NCI-H774 (cell line): ENCODE data around the gene RNGTT.
"Not testable (repeated sequence)": the region's sequence is repeated elsewhere in the genome, so short reads cannot be mapped to it uniquely, and the experiment has no call there.

Experiments used
- DNase-seq: peaks from one replicate; lab custom pipeline; 2025; lab: John Stamatoyannopoulos, UW

The RNGTT gene

GRCh38 chr6:88722686-88723085, 240.7 kb downstream of the RNGTT start:
- no peak for DNase-seq

DNA sequence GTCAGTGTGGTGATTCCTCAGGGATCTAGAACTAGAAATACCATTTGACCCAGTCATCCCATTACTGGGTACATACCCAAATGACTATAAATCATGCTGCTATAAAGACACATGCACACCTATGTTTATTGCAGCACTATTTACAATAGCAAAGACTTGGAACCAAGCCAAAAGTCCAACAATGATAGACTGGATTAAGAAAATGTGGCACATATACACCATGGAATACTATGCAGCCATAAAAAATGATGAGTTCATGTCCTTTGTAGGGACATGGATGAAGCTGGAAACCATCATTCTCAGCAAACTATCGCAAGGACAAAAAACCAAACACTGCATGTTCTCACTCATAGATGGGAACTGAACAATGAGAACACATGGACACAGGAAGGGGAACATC, 247.0 kb downstream of the RNGTT start:
- not testable (repeated sequence) for DNase-seq

DNA sequence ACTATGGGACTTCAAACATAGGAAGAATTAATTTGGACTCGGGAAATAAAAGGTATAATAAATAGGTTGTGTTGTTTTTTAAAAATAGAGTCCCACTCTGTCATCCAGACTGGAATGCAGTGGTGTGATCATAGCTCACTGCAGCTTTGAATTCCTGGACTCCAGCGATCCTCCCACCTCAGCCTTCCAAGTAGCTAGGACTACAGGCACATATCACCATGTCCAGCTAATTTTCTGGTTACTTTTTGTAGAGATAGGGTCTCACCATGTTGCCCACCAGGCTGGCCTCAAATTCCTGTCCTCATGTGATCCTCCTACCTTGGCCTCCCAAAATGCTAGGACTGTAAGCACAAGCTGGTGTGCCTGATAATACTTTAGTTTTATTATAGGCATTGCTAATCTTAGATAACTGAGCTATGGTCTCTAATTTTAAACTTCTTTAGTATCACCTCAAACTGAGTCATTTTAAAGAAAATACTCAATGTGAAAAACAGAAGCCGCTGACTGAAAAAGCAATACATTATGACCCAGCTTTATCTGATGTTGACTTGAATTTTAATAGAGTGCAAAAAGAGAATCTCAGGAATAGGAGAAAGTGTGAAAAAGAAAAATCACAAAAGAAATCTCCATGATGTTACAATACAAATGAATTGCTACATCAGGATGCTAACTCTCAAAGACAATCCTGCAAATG, 251.0 kb downstream of the RNGTT start:
- no peak for DNase-seq

DNA sequence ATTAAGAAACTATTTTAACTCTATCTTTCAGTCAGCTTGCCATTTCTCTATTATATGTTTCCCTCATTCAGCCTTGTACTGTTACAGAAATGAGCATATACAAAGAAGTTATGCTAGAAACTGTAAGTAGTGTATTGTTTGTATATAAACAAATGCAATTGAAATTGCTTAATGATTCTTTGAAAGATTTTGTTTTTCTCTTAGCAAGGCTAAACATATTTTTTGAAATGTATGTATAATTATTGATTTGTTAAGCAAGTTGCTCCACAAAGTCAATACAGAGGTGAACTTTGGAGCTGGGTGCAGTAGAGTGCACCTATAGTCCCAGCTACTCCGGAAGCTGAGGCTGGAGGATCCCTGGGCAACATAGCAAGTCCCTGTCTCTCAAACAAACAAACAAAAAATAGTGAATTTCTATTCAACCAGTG, 253.6 kb downstream of the RNGTT start:
- DNase-seq, result no peak

DNA sequence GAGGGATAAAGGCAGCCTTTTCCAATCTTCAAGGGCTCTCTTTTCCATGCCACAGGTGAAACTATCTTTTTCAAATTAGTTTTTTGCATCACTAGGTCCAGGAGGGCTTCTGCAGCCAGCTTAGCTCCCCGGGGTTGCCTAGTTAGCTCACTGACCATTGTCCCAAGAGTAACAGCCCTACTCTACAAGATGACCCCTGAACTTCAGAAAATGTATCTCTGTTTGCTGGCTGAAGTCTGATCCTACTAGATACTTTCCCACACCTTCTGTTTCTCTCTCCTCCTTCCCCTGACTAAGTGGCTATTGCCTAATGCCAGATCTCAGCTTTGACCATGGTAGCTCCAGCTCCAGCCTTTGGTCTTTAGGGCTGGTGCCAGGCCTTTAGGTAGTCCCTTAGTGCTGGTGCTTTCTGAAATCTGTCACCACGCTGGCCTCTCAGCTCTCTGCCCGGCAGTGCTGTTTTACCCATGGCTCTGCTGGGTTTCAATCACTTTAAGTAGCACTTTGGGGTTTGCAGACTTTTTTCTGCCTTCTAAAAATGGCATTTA, 255.1 kb downstream of the RNGTT start:
- no peak for DNase-seq

DNA sequence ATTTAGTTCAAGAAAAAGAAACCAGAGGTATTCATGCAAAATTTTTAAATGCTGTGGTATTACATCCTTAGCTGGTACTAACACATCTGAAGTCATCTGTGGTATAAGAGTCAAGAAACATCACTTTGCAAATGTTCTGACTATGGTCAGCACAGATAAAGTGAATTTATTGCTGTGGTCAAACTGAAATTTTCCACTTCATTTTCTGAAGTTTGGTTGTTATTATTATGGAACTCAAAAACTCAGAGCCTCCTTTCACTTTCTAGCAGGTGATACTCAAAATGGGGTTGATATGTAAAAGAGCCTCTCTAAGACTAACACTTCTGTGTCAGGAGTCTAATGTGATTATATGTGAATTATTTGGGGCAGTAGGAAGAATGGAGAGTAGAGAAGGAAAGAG, 257.8 kb downstream of the RNGTT start:
- DNase-seq, result no peak

DNA sequence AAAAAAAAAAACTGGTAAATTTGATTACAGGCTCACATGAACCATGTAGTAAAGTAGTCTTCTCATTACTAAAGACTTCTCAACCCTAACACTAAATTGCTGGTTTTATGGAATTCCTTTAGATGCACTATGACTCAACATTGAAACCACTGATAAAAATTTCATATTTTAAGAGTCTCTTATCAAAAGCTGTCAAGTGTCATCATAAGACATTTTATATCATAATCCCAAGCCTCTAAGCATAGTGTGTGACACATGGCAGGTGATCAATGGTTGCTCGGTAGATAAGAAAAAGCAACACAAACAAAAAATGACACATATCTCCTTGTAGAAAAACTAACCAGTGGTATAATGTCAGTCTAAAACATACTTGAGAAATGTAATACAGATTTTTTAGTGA, 258.4 kb downstream of the RNGTT start:
- no peak for DNase-seq

- DNase-seq, result no peak
These were observed 260.4 kb downstream of the RNGTT start for GRCh38 chr6:88702956-88703556.

GRCh38 chr6:88698661-88699060, 264.8 kb downstream of the RNGTT start:
- DNase-seq, result no peak

DNA sequence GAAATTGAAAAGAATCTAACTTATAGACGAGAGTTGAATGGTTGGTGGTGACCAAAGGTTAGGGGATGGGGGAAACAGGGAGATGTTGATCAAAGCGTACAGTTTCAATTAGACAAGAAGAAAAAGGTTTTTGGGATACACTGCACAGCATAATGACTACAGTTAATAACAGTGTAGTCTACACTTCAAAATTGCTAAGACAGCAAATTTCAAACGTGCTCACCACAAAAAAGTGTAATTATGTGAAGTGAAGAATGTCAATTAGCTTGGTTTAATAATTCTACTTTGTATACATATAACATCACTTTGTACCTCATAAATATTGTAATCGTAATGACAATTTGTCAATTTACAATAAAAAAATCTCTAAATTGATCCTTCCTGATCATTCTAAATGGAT, 267.5 kb downstream of the RNGTT start:
- DNase-seq, result no peak

DNA sequence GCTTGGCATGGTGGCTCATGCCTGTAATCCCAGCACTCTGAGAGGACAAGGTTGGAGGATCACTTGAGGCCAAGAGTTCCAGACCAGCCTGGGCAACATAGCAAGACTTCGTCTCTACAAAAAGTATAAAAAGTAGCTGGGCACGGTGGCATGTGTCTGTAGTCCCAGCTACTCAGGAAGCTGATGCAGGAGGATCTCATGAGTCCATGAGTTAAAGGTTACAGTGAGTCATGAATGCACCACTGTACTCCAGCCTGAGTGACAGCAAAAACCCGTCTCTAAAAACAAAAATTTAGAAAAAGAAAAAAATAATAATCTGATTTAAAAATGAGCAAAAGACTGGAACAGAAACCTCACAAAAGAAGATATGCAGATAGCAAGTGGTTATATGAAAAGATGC, 279.7 kb downstream of the RNGTT start:
- DNase-seq, result no peak

DNA sequence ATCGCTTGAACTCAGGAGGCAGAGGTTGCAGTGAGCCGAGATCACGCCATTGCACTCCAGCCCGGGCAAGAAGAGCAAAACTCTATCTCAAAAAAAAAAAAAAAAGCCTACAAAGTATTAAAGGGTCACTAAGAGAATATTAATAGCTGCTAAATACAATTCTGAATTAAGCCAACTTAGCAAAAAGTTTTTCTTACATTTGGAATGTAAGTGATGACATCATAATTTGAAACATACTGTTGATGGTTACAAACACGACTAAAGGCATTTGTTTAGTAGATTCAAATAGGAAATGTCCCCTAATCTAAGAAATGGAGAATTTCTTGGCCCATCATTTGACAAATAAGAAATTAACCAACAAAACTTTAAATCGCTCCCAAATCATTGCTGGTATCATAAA, 282.8 kb downstream of the RNGTT start:
- DNase-seq, result no peak

GRCh38 chr6:88679841-88680240, 283.6 kb downstream of the RNGTT start:
- DNase-seq, result no peak

- DNase-seq, result no peak
These were observed 286.1 kb downstream of the RNGTT start for GRCh38 chr6:88677356-88677755.

DNA sequence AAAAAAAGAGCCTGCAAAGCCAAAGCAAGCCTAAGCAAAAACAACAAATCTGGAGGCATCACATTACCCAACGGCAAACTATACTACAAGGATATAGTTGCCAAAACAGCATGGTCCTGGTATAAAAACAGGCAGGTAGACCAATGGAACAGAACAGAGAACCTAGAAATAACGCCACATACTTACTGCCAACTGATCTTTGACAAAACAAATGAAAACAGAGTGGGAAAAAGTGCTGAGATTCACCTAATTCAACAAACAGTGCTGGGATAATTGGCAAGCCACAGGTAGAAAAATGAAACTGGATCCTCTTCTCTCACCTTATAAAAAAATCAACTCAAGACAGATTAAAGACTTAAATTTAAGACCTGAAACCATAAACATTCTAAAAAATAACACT, 291.8 kb downstream of the RNGTT start:
- no peak for DNase-seq

- DNase-seq, result no peak
These were observed 293.0 kb downstream of the RNGTT start for GRCh38 chr6:88670369-88670768.

DNA sequence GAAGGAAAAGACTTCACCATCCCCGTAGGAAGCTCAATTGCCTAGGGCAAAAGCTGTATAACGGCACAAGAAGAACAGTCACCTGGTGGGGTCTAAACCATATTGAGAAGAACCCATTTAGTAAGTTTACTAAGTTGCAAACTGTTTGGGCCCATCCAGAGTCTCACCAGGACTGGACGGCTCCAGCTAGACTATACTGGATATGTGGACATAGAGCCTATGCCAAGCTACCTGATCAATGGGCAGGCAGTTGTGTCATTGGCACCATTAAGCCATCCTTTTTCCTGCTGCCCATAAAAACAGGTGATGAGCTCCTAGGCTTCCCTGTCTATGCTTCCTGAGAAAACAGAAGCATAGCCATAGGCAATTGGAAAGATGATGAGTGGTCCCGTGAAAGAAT, 293.9 kb downstream of the RNGTT start:
- no peak for DNase-seq

DNA sequence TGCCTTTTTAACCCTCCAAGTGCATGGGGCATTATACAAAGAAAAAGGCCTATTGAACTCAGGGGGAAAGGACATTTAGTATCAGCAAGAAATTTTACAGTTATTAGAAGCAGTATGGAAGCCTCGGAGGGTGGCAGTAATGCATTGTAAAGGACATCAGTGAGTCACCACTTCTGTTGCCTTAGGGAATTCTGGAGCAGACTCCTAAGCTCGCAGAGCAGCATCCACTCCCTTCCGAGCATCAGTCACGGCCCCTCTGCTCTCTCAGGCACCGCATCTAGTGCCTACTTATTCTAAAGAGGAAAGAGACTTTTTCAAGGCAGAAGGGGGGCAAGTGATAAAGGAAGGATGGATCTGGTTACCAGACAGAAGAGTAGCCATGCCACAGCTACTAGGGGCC, 296.5 kb downstream of the RNGTT start:
- DNase-seq, result no peak

DNA sequence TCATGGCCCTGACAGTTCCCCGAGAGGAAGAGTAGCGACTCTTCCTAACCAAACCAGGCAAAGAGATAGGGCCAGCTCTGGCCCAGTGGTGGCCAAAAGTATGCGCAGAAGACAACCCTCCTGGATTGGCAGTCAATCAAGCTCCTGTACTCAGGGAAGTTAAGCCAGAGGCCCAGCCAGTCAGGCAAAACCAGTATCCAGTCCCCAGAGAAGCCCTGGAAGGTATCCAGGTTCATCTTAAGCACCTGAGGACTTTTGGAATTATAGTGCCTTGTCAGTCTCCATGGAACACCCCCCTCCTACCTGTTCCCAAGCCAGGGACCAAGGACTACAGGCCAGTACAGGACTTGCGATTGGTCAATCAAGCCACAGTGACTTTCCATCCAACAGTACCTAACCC, 298.3 kb downstream of the RNGTT start:
- DNase-seq, result no peak

DNA sequence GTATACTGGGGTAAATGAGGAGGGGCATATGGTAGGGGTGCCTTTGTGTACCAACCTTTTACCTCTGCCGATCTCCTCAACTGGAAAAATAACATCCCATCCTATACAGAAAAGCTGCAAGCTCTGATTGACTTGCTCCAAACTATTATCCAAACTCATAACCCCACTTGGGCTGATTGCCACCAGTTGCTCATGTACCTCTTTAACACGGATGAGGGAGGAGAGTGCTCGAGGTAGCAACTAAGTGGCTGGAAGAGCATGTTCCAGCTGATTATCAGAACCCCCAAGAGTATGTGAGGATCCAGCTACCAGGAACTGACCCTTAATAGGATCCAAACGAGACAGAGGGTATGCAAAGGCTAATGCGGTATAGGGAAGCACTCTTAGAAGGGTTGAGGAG, 299.6 kb downstream of the RNGTT start:
- no peak for DNase-seq

DNA sequence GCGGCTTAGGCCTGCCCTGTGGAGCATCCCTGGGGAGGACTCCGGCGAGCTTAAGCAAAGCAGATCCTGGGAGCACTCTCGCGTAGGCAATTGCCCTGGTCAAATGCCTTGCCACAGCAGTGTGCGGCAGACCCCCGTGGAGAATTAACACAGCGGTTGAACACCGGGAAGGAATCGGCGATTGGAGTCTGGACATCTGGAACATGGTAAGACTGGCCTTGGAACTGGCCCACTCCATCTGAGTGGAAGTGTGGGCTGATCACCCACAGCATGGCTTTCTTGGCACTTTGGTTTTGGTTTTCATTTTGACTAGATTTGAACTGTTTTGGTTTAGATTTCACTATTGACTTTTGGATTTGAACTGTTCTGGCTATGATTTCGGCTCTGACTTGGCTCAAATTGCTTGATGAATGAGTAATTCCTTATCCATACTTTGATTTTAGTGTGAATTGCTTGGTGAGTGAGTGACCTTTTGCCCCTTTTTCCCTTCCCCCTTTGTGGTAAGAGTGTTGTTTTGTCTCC, 300.7 kb downstream of the RNGTT start:
- DNase-seq, result no peak

DNA sequence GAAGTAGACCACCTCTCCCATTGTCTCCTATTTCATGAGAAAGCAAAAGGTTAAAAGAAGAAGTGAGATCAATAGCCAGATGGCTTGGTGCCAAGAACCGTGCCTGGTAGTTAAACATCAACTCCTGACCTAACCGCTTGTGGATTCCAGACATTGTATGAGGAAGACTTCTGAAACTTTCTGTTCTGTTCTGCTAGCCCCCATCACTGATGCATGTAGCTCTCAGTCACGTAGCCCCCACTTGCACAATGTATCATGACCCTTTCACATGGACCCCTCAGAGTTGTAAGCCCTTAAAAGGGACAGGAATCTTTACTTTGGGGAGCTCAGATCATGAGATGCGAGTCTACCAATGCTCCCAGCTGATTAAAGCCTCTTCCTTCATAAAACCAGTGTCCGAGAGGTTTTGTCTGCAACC, 301.2 kb downstream of the RNGTT start:
- no peak for DNase-seq

DNA sequence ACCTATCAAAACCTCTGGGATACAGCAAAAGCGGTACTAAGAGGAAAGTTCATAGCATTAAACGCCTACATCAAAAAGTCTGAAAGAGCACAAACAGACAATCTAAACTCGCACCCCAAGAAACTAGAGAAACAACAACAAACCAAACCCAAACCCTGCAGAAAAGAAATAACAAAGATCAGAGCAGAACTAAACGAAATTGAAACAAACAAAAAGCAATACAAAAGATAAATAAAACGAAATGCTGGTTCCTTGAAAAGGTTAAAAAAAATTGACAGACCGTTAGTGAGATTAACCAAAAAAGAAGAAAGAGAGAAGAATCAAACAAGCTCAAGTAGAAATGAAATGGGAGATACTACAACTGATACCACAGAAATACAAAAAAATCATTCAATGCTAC, 302.3 kb downstream of the RNGTT start:
- no peak for DNase-seq

GRCh38 chr6:88655586-88655985, 307.8 kb downstream of the RNGTT start:
- no peak for DNase-seq
